SK-N-SH (cell line): ENCODE data around the gene FIZ1. TPM values are rescaled to one million over a fixed set of nuclear protein-coding genes. Genes with fewer than 3 reads are reported as not detected.

Source experiments
- CTCF ChIA-PET: fragments of 300-600, 350-600 bp; formaldehyde crosslinking; extraction: SDS; loops from one replicate; lab custom pipeline; 2021; lab: Yijun Ruan, JAX
- POLR2A ChIA-PET: fragments of 350-600 bp; sonication (Branson Sonifier 250); formaldehyde crosslinking; extraction: SDS; loops from one replicate; lab custom pipeline; 2020; ENCODE audit warnings: antibody characterized with exemption, inconsistent platforms; lab: Yijun Ruan, JAX
- DNase-seq: peaks from one replicate; pipeline ENCODE4 v3.0.0; 2012
- H2AFZ ChIP-seq: fragments of 200-600 bp; sonication (generic); 2 replicates; pipeline ENCODE4 v1.8.1; 2016; ENCODE audit warnings: antibody characterized with exemption, mild to moderate bottlenecking, low read depth
- H3F3A ChIP-seq: fragments of 200-600 bp; sonication (generic); replicated peaks from 2 replicates; pipeline ENCODE3; 2016; ENCODE audit warnings: antibody characterized with exemption, mild to moderate bottlenecking; ENCODE audit not compliant: insufficient read depth
- H3K27ac ChIP-seq, 2 experiments: fragments of 200-500 bp in 1 of 2; fragments of 200-600 bp in 1 of 2; sonication (Bioruptor generic) in 1 of 2; sonication (generic), shearing (Covaris generic) in 1 of 2; 2 replicates each; pipeline versions ENCODE4 v1.5.1 to v1.6.1; 2014 to 2016; ENCODE audit warnings: low read depth in 2 of 2, inconsistent platforms in 1 of 2, low read length in 1 of 2, mild to moderate bottlenecking in 1 of 2, mixed read lengths in 1 of 2
- H3K27me3 ChIP-seq: fragments of 200-600 bp; sonication (generic), shearing (Covaris generic); 2 replicates; pipeline ENCODE4 v1.6.1; 2016; ENCODE audit warnings: mixed run types; ENCODE audit not compliant: insufficient read depth
- H3K36me3 ChIP-seq, 2 experiments: fragments of 200-500 bp in 1 of 2; fragments of 200-600 bp in 1 of 2; sonication (Bioruptor generic) in 1 of 2; sonication (generic) in 1 of 2; replicated peaks in 1 of 2; 2 replicates each; pipeline versions ENCODE3 to v1.5.1; 2014 to 2016; ENCODE audit warnings: low read length in 1 of 2, mild to moderate bottlenecking in 1 of 2; ENCODE audit not compliant: insufficient read depth in 2 of 2, control insufficient read depth in 1 of 2
- H3K4me1 ChIP-seq, 2 experiments: fragments of 200-500 bp in 1 of 2; fragments of 200-600 bp in 1 of 2; sonication (Bioruptor generic) in 1 of 2; sonication (generic), shearing (Covaris generic) in 1 of 2; 2 replicates each; pipeline versions ENCODE4 v1.5.1 to v1.6.1; 2014 to 2016; ENCODE audit warnings: low read depth in 1 of 2, low read length in 1 of 2, mixed run types in 1 of 2; ENCODE audit not compliant: insufficient read depth in 2 of 2, control insufficient read depth in 1 of 2
- H3K4me2 ChIP-seq: fragments of 200-600 bp; sonication (generic), shearing (Covaris generic); 2 replicates; pipeline ENCODE4 v1.6.1; 2017; ENCODE audit warnings: mixed run types
- H3K4me3 ChIP-seq, 2 experiments: fragments of 200-500 bp in 1 of 2; fragments of 200-600 bp in 1 of 2; sonication (Bioruptor generic) in 1 of 2; sonication (generic), shearing (Covaris generic) in 1 of 2; 2 replicates each; pipeline versions ENCODE4 v1.5.1 to v1.8.1; 2014 to 2016; ENCODE audit warnings: low read depth in 2 of 2, inconsistent platforms in 1 of 2, low read length in 1 of 2, mild to moderate bottlenecking in 1 of 2, mixed read lengths in 1 of 2, moderate library complexity in 1 of 2
- H3K79me2 ChIP-seq: fragments of 200-600 bp; sonication (generic); 2 replicates; pipeline ENCODE4 v1.8.1; 2017; ENCODE audit warnings: mild to moderate bottlenecking; ENCODE audit not compliant: insufficient read depth
- H3K9ac ChIP-seq: fragments of 200-600 bp; sonication (generic); 2 replicates; pipeline ENCODE4 v1.6.1; 2017; ENCODE audit warnings: mixed run types
- H3K9me2 ChIP-seq: fragments of 200-600 bp; sonication (generic); 2 replicates; pipeline ENCODE4 v1.6.1; 2017; ENCODE audit warnings: mixed run types
- H3K9me3 ChIP-seq: fragments of 200-600 bp; sonication (generic); 2 replicates; pipeline ENCODE4 v1.6.1; 2017; ENCODE audit warnings: mixed run types, mild to moderate bottlenecking, moderate library complexity
- H4K20me1 ChIP-seq: fragments of 200-600 bp; sonication (generic); 2 replicates; pipeline ENCODE4 v1.6.1; 2017; ENCODE audit warnings: mild to moderate bottlenecking, mixed run types; ENCODE audit not compliant: insufficient read depth
- CHD2 ChIP-seq: fragments of 150-350 bp; IDR thresholded peaks from 2 replicates; pipeline ENCODE4 v1.6.1; 2018; ENCODE audit warnings: low read length; ENCODE audit not compliant: partially characterized antibody
- EZH2phosphoT487 ChIP-seq: fragments of 200-600 bp; sonication (generic); IDR thresholded peaks from 2 replicates; pipeline ENCODE4 v1.6.1; 2017; ENCODE audit warnings: low read depth, mixed run types, mild to moderate bottlenecking, antibody characterized with exemption, moderate library complexity, borderline replicate concordance
- IRF3 ChIP-seq: fragments of 150-350 bp; IDR thresholded peaks from 2 replicates; pipeline ENCODE4 v1.6.1; 2016; ENCODE audit warnings: mild to moderate bottlenecking, low read depth, low read length
- MXI1 ChIP-seq: IDR thresholded peaks from 2 replicates; pipeline ENCODE4 v1.6.1; 2012; ENCODE audit warnings: mild to moderate bottlenecking, low read depth, low read length, improper control_type of control experiment
- PBX3 ChIP-seq: IDR thresholded peaks from 2 replicates; pipeline ENCODE4; 2012
- POLR2AphosphoS5 ChIP-seq: IDR thresholded peaks from 2 replicates; pipeline ENCODE4 v1.6.1; 2012; ENCODE audit warnings: low read depth, low read length
- RCOR1 ChIP-seq: fragments of 150-350 bp; IDR thresholded peaks from 2 replicates; pipeline ENCODE4 v1.6.1; 2017; ENCODE audit warnings: antibody characterized with exemption, low read length
- RFX5 ChIP-seq: IDR thresholded peaks from 2 replicates; pipeline ENCODE4 v1.6.1; 2012; ENCODE audit warnings: mild to moderate bottlenecking, improper control_type of control experiment, low read length
- RXRA ChIP-seq: IDR thresholded peaks from 2 replicates; pipeline ENCODE4 v1.4.0; 2012; ENCODE audit warnings: low read depth, mild to moderate bottlenecking, borderline replicate concordance
- SIN3A ChIP-seq: IDR thresholded peaks from 2 replicates; pipeline ENCODE4 v1.6.1; 2012; ENCODE audit warnings: low read depth, mild to moderate bottlenecking, low read length, moderate library complexity, borderline replicate concordance
- SMC3 ChIP-seq: IDR thresholded peaks from 2 replicates; pipeline ENCODE4 v1.6.1; 2012; ENCODE audit warnings: low read depth, low read length, improper control_type of control experiment
- TAF1 ChIP-seq: IDR thresholded peaks from 2 replicates; pipeline ENCODE4 v1.6.1; 2012; ENCODE audit warnings: low read depth, mild to moderate bottlenecking, low read length, moderate library complexity, borderline replicate concordance
- TCF12 ChIP-seq: IDR thresholded peaks from 2 replicates; pipeline ENCODE4 v1.4.0; 2012
- USF1 ChIP-seq: IDR thresholded peaks from 2 replicates; pipeline ENCODE4 v1.4.0; 2012; ENCODE audit warnings: low read depth, borderline replicate concordance
- YY1 ChIP-seq: IDR thresholded peaks from 2 replicates; pipeline ENCODE4 v1.4.0; 2012; ENCODE audit warnings: low read depth, mild to moderate bottlenecking
- WGBS: methylation state at CpG from one replicate; pipeline ENCODE4 v1.1.6; 2017; ENCODE audit warnings: low lambda C conversion rate; 5-methylcytosine and 5-hydroxymethylcytosine counted together
- polyA plus RNA-seq, 3 experiments: library from polyadenylated mRNA; depleted of rRNA; stranded (reverse); fragments of >200 nt; gene quantifications; 2 replicates each; pipeline ENCODE4 v1.2.3, GENCODE V29; 2012

Gene FIZ1
- polyA plus RNA-seq, 1 of the 3 experiments (the other 2 are of a cell fraction) = 5.7 TPM

- WGBS = 93% methylated on average over 22 of the region's 22 CpGs
- no peak overlapping the region; the same call in 1 of the 2 replicates for H3K9ac ChIP-seq
- H3K9me3 ChIP-seq = no peaks in the 10 kb centered on the region
- POLR2A ChIA-PET = no interaction called here
- peaks cover 3 to 21% of the 10 kb centered on the region in 2 experiments; a peak in 3 of 4 replicates for H3K4me1 ChIP-seq
- peaks cover 19% of the 10 kb centered on the region; the same call in 1 of the 2 replicates for H4K20me1 ChIP-seq
- peak overlapping the region in 1 of 2 experiments; percentile 64; a peak in 1 of 4 replicates for H3K4me3 ChIP-seq
- no peak overlapping the region for H2AFZ ChIP-seq
- peaks cover 42% of the 10 kb centered on the region for H3K79me2 ChIP-seq
- no peak for DNase-seq
- H3K4me2 ChIP-seq = peak overlapping the region; percentile 96
- TF ChIP-seq SIN3A (no peak), RFX5 (no peak), PBX3 (no peak), SMC3 (no peak), USF1 (no peak), TAF1 (no peak), EZH2phosphoT487 (no peak), YY1 (no peak), RXRA (no peak), IRF3 (no peak), MXI1 (no peak), CHD2 (no peak), RCOR1 (no peak), POLR2AphosphoS5 (no peak), TCF12 (no peak)
- H3K36me3 ChIP-seq = peaks cover 0 to 8% of the 10 kb centered on the region in 2 experiments
- H3K9me2 ChIP-seq = no peaks in the 10 kb centered on the region
- peak overlapping the region; percentile 11 to 95; a peak in 3 of 4 replicates for H3K27ac ChIP-seq
- CTCF ChIA-PET = interaction anchor here (0.9 to 3.5 kb wide), 4 partner anchors 22 to 87 kb away, joined by 3 to 31 read pairs (median 17); partner anchors contain the start of gene ZNF784
- peaks cover 24% of the 10 kb centered on the region for H3F3A ChIP-seq
- no peaks in the 10 kb centered on the region for H3K27me3 ChIP-seq
These were observed 4.4 kb upstream of the FIZ1 start for GRCh38 chr19:55603581-55604292.
